HG02610 (cell line): Measurements from ENCODE around the gene MAP6.

Source experiments
- ATAC-seq: cut with Tn5 transposase; IDR thresholded peaks from one replicate; pipeline ENCODE4 v1.9.1; 2021; ENCODE audit warnings: mild to moderate bottlenecking, moderate library complexity; ENCODE audit not compliant: unreplicated experiment

The MAP6 gene

DNA sequence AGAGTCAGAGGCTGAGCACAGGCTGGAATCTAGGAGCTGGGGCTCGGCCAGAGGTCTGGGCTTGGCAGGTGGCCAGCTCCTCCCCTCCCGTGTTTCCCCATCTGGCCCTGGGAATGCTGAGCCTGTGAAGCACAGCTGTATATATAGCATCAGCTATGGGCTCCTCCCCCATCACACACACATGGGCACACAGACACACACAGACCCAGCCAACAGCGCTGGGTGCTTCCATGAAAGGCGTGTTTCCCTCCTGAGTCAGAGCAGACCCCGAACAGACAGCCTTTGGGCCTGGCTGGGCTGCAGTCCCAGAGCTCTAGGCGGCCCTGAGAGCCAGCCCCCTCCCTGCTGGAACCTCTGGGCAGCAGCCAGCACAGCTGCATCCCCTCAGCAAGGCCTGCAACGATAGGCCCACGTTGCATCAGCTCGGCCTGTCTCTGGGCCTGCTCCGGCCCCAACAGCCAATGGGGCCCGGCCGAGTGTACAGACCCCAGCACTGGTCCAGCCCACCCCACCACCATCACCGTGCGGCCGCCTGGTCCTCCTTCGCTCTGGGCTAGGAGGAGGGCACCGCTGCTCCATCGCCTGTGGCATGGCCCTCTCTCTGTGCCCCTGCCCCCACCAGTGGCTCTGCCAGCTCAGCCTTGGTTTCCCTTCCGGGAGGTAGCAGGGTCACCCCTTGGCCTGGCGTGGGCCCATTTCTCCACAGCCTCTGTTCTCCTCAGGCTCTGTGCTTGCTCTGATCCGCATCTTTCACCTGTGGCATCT lies 114.4 kb downstream of the MAP6 start:
- ATAC-seq: no peak

DNA sequence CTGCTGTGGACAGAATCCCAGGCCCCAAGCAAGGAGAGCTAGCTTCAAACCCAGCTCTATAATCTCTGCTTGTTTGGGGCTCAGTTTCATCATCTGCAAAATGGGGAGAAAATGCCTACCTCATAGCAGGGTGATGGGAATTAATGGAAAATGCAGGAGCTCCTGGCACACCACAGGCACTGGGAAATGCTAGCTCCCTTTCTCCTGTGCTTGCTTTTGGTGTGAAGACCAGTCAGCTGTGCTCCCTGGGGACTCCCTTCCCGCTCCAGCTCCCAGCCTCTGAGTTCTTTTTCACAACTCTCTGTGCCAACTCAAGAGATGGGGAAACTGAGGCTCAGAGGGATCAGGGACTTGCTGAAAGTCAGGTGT lies 115.0 kb downstream of the MAP6 start:
- no peak for ATAC-seq

DNA sequence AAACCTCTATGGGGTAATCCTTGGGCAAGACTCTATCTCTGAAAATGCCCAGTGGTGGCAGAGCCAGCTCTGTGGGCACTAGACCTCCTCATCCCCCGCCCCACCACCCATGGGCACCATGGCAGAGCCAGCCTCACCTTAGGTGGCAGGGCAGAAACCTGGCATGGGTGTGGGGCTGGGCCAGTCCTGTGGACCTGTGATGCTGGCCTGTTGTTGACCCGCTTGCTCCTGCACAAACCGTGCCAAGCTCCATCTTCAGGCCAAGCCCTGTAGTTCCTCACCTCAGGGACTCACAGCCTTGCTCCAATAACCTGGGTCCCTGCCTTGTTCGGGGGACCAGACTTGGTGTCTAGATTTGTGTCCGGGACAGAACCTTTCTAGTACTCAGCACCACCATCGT lies 115.7 kb downstream of the MAP6 start:
- ATAC-seq: no peak

- no peak for ATAC-seq
These were observed 119.4 kb downstream of the MAP6 start for GRCh38 chr11:75549370-75549958.

DNA sequence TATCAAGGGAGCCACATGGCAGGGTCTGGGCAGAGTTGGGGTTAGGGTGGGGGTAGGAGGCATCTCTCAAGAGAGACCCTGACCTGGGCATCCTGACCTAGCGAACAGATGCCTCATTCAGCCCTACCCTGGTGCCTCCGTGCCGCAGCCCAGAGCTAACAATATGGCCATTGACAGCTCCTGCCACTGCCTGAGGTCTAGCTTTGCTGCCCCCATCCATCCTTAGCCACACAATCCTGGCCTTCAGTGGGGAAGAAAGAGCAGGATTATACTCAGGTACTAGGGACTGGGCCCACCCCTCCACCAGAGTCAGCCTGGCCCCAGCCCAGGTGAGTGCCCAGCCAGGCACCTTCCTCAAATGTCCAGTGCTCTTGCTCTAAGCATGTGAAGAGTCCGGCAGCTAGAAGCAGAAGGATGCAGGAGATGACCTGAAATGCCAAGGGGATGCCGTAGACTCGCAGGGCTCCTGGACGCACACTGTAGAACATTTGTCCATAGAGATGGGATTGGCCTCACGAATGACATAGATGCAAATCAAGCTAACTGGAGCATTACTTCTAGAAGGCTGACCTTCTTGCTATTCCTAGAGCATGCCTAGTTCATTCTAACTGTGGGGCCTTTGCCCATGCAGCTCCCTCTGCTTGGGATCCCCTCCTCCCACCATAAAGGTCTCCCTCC lies 120.1 kb downstream of the MAP6 start:
- no peak for ATAC-seq

- ATAC-seq: no peak
These were observed 121.2 kb downstream of the MAP6 start for GRCh38 chr11:75547617-75548058.

- ATAC-seq: no peak
These were observed 121.7 kb downstream of the MAP6 start for GRCh38 chr11:75547177-75547576.

DNA sequence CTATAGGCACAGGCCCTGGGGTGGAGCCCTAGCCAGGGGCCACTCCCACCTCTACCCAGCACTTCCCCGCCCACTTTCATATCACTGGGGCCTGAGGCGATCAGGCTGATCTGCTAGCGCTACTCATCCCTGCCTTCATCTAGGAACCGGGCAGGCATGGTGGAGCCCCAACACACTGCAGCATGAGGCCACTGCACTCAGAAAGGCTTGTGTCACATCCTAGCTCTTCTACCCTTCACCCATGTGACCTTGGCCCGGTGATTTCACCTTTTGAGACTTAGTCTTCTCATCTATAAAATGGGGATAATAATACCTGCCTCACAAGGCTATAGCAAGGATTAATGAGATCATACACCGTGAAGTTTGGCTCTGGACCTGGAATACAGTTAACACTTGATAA lies 125.0 kb downstream of the MAP6 start:
- ATAC-seq: no peak

DNA sequence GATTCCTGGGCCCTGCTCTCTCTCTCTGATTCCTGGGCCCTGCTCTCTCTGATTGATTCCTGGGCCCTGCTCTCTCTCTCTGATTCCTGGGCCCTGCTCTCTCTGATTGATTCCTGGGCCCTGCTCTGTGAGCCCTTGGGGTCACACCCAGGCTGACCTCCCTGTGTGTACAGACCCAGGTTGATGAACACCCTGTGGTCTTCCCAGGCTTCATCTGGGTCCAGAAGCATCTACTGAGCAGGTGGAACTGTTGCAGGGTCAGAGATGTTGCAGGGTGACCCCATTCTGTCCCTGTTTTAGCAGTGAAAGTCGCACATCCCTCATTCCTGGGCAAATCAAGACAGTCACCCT lies 126.8 kb downstream of the MAP6 start:
- ATAC-seq: no peak

- ATAC-seq: no peak
These were observed 127.4 kb downstream of the MAP6 start for GRCh38 chr11:75541193-75542087.

DNA sequence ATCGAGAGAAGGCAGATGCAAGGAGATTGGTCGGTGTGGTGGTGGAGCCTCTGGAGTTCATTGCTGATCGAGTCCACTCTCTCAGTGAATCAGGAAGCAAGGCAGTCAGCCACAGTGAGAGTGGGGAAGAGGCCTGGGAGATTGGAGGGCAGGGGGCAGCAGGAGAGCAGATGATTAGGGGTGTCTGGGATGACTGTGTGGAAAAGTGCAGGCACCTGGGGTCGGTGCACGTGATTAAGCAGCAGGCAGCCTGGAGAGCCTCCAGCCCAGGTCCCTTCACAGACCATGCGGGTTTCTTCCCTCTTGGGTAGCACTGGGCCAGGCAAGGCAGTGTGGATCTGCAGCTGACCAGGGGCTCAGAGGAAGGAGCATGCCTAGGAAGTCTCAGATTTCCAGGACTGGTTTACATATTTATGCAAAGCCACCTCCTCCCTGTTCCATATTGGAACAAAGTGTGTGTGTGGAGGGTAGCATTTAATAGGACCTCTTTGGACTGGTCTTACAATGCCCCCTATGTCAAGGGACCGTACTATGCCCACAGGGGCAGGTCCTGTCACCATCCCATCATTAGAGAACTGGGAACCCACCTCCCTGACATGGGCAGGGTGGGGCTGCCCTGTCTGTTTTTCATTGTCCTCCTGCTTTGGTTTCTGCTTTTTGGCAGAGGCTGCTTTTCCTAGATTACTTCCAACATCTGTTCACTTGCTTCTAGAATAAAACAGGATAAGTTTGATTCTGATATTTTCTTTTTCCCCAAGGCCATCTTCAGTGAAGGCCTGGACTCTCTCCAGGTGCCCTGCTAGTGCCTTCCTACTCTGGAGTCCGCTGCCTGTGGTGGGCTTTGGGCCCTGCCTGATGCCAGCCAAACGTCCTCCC lies 129.1 kb downstream of the MAP6 start:
- ATAC-seq: no peak

DNA sequence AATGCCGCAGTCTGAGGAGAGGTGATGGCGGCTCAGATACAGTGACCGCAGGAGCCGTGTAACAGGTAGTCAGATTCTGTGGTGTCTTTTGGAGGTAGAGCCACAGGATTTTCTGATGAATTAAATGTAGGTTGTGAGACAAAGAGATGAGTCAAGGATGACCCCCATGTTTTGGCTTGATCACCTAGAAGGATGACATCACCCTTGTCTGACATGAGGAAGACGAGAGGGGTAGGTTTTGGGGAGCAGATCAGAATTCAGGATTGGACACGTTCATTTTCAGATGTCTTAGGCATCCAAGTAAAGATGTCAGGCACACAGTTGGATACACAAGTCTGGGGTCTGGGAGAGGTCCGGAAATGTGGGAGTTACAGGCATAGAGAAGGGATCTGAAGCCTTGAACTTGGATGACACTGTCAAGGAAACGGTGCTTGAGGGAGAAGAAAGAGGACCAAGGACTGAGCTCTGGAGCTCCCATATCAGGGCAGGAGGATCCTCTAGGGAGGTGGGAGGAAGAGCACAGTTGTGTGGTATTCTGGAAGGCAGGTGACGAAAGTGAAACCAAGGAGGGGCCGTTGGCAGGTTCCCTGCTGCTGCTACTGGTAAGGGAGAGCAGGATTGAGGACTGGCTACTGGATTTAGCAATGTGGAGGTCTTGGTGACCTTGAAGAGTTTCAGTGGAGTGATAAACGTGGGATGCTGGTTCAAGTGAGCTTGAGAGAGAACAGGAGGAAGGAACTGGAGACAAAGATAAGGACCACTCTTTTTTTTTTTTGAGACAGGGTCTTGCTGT lies 130.5 kb downstream of the MAP6 start:
- no peak for ATAC-seq

DNA sequence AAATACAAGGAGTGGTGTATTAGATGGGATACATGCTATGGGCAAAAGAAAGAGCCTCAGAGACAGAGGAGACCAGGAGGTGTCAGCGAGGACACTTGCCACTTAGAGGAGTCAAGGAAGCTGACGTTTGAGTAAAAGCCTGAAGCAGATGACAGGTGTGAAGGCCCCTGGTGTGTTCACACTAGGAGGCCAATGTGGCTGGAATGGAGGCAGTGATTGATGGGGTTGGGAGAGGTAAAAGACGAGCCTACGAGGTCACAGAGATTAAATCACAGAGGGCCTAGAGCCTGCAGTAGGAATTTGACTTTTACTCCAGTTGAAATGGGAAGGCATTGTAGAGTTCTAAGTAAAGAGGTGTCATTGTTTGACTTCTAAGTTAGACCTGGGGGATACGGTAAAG lies 131.1 kb downstream of the MAP6 start:
- no peak for ATAC-seq
